ENCODE measurements around the gene BCL2L11.
"Not testable (repeated sequence)": the region's sequence is repeated elsewhere in the genome, so short reads cannot be mapped to it uniquely, and the experiment has no call there.

Gene BCL2L11

GRCh38 chr2:111120253-111121027 is at the start of gene BCL2L11:
Gene BCL2L11 (plus strand): TSS chr2:111120914. CDS start chr2:111123746, 2,832 bp downstream.
- peak within 1 kb of the TSS; percentile 77 to 90 (median 84) for H3K4me3 ChIP-seq (ENCODE audit: low read depth in 1 of 5, low read length in 5 of 5)
- peaks cover 3 to 69% (median 61%) of the 10 kb centered on the region in 5 donors for H3K4me1 ChIP-seq (ENCODE audit: control insufficient read depth in 5 of 5, insufficient read depth in 5 of 5, low read length in 5 of 5)
- H3K27ac ChIP-seq (ENCODE audit: low read depth, low read length): peak within 1 kb of the TSS; percentile 16
- H3K36me3 ChIP-seq (ENCODE audit: control insufficient read depth in 5 of 5, insufficient read depth in 5 of 5, low read length in 5 of 5): peaks cover 0 to 8% (median 5%) of the 10 kb centered on the region in 5 donors
- H3K9me3 ChIP-seq (ENCODE audit: control insufficient read depth in 5 of 5, low read length in 5 of 5): no peaks in the 10 kb centered on the region
- H3K27me3 ChIP-seq (ENCODE audit: control insufficient read depth in 5 of 5, insufficient read depth in 4 of 5, low read length in 5 of 5): peaks cover 0 to 5% (median 0%) of the 10 kb centered on the region in 5 donors
- H3K9ac ChIP-seq (ENCODE audit: low read length in 5 of 5): peak within 1 kb of the TSS in 4 of 5 donors; percentile 59 to 78 (median 70)

- H3K4me1 ChIP-seq (ENCODE audit: control insufficient read depth in 5 of 5, insufficient read depth in 5 of 5, low read length in 5 of 5): peaks cover 0 to 13% (median 6%) of the 10 kb centered on the region in 5 donors
Observed at GRCh38 chr2:111071600-111072171, 49.0 kb upstream of the BCL2L11 start.

GRCh38 chr2:111072220-111072871 is 48.4 kb upstream of the BCL2L11 start:
- H3K36me3 ChIP-seq (ENCODE audit: control insufficient read depth in 5 of 5, insufficient read depth in 5 of 5, low read length in 5 of 5): no peaks in the 10 kb centered on the region
- no peak overlapping the region for H3K9ac ChIP-seq (ENCODE audit: low read length in 5 of 5)
- H3K4me3 ChIP-seq (ENCODE audit: low read depth in 1 of 5, low read length in 5 of 5): no peak overlapping the region
- H3K27ac ChIP-seq (ENCODE audit: low read depth, low read length): no peak overlapping the region
- H3K9me3 ChIP-seq (ENCODE audit: control insufficient read depth in 5 of 5, low read length in 5 of 5): peaks cover 0 to 16% (median 7%) of the 10 kb centered on the region in 5 donors
- peaks cover 0 to 13% (median 6%) of the 10 kb centered on the region in 5 donors for H3K4me1 ChIP-seq (ENCODE audit: control insufficient read depth in 5 of 5, insufficient read depth in 5 of 5, low read length in 5 of 5)
- H3K27me3 ChIP-seq (ENCODE audit: control insufficient read depth in 5 of 5, insufficient read depth in 4 of 5, low read length in 5 of 5): no peaks in the 10 kb centered on the region

More at GRCh38 chr2:111071600-111072171, 49.0 kb upstream of the BCL2L11 start:
- Histone ChIP-seq H3K36me3 (ENCODE audit: control insufficient read depth in 5 of 5, insufficient read depth in 5 of 5, low read length in 5 of 5) (no peaks in the 10 kb centered on the region), H3K4me3 (ENCODE audit: low read depth in 1 of 5, low read length in 5 of 5) (no peak overlapping the region), H3K9ac (ENCODE audit: low read length in 5 of 5) (no peak overlapping the region), H3K27ac (ENCODE audit: low read depth, low read length) (no peak overlapping the region), H3K27me3 (ENCODE audit: control insufficient read depth in 5 of 5, insufficient read depth in 4 of 5, low read length in 5 of 5) (no peaks in the 10 kb centered on the region), H3K9me3 (ENCODE audit: control insufficient read depth in 5 of 5, low read length in 5 of 5) (peaks cover 0 to 16% (median 7%) of the 10 kb centered on the region in 5 donors)

GRCh38 chr2:111082659-111083058 is 38.1 kb upstream of the BCL2L11 start:
- not testable (repeated sequence) for H3K9ac ChIP-seq (ENCODE audit: low read length in 5 of 5); H3K36me3 ChIP-seq (ENCODE audit: control insufficient read depth in 5 of 5, insufficient read depth in 5 of 5, low read length in 5 of 5); H3K27ac ChIP-seq (ENCODE audit: low read depth, low read length); H3K27me3 ChIP-seq (ENCODE audit: control insufficient read depth in 5 of 5, insufficient read depth in 4 of 5, low read length in 5 of 5); H3K4me3 ChIP-seq (ENCODE audit: low read depth in 1 of 5, low read length in 5 of 5); H3K4me1 ChIP-seq (ENCODE audit: control insufficient read depth in 5 of 5, insufficient read depth in 5 of 5, low read length in 5 of 5); H3K9me3 ChIP-seq (ENCODE audit: control insufficient read depth in 5 of 5, low read length in 5 of 5)

DNA sequence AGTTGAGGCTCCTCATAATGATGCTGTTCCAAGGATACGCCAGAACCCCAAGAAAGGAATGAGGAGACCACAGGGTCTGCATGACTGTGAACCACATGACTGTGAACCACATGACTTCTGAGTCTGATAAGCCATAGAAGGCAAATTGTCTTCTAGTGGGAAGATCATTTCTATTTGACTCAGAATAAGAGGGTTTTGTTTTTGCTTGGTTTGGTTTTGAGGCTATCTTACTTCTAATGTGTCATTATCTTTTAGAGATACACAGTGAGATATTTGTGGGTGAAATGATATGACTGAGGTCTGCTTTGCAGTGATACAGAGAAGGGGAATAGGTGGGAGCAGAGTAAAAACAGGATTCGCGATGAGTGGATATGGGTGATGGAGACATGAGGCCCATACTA is 28.9 kb upstream of the BCL2L11 start:
- Histone ChIP-seq H3K27ac (ENCODE audit: low read depth, low read length) (no peak overlapping the region), H3K36me3 (ENCODE audit: control insufficient read depth in 5 of 5, insufficient read depth in 5 of 5, low read length in 5 of 5) (no peaks in the 10 kb centered on the region)

GRCh38 chr2:111094691-111095090 is 26.0 kb upstream of the BCL2L11 start:
- Histone ChIP-seq H3K4me1 (ENCODE audit: control insufficient read depth in 5 of 5, insufficient read depth in 5 of 5, low read length in 5 of 5) (no peaks in the 10 kb centered on the region), H3K36me3 (ENCODE audit: control insufficient read depth in 5 of 5, insufficient read depth in 5 of 5, low read length in 5 of 5) (no peaks in the 10 kb centered on the region), H3K9me3 (ENCODE audit: control insufficient read depth in 5 of 5, low read length in 5 of 5) (no peaks in the 10 kb centered on the region), H3K9ac (ENCODE audit: low read length in 5 of 5) (no peak overlapping the region), H3K27ac (ENCODE audit: low read depth, low read length) (no peak overlapping the region), H3K4me3 (ENCODE audit: low read depth in 1 of 5, low read length in 5 of 5) (no peak overlapping the region), H3K27me3 (ENCODE audit: control insufficient read depth in 5 of 5, insufficient read depth in 4 of 5, low read length in 5 of 5) (no peaks in the 10 kb centered on the region)

More for the DNA sequence above, 28.9 kb upstream of the BCL2L11 start:
- no peaks in the 10 kb centered on the region for H3K4me1 ChIP-seq (ENCODE audit: control insufficient read depth in 5 of 5, insufficient read depth in 5 of 5, low read length in 5 of 5)
- H3K4me3 ChIP-seq (ENCODE audit: low read depth in 1 of 5, low read length in 5 of 5): no peak overlapping the region
- H3K9ac ChIP-seq (ENCODE audit: low read length in 5 of 5): no peak overlapping the region
- H3K9me3 ChIP-seq (ENCODE audit: control insufficient read depth in 5 of 5, low read length in 5 of 5): no peaks in the 10 kb centered on the region
- H3K27me3 ChIP-seq (ENCODE audit: control insufficient read depth in 5 of 5, insufficient read depth in 4 of 5, low read length in 5 of 5): no peaks in the 10 kb centered on the region

- no peaks in the 10 kb centered on the region for H3K9me3 ChIP-seq (ENCODE audit: control insufficient read depth in 5 of 5, low read length in 5 of 5)
- no peaks in the 10 kb centered on the region for H3K4me1 ChIP-seq (ENCODE audit: control insufficient read depth in 5 of 5, insufficient read depth in 5 of 5, low read length in 5 of 5)
- H3K27me3 ChIP-seq (ENCODE audit: control insufficient read depth in 5 of 5, insufficient read depth in 4 of 5, low read length in 5 of 5): no peaks in the 10 kb centered on the region
- no peaks in the 10 kb centered on the region for H3K36me3 ChIP-seq (ENCODE audit: control insufficient read depth in 5 of 5, insufficient read depth in 5 of 5, low read length in 5 of 5)
- H3K9ac ChIP-seq (ENCODE audit: low read length in 5 of 5): no peak overlapping the region
- no peak overlapping the region for H3K4me3 ChIP-seq (ENCODE audit: low read depth in 1 of 5, low read length in 5 of 5)
- H3K27ac ChIP-seq (ENCODE audit: low read depth, low read length): no peak overlapping the region
Observed at GRCh38 chr2:111095434-111095833, 25.3 kb upstream of the BCL2L11 start.

DNA sequence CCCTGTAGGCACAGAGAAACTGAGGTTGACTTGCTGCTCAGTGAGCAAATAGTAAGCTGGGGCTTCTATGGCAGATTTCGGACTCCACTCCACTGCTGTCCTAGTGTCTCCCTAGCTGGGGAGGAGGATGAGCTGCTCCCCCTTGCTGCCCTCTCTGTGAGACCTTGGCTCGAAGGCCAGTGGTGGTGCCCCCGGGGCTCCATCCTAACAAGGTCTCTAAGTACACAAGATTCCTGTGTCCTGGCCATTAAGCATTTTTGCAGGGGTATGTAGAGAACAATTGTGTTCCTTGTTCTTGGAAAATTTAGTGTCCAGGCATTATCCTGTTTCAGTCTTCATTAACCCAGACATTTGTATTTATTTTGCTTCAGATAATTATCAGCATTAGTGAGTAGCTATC is 21.3 kb upstream of the BCL2L11 start:
- Histone ChIP-seq H3K4me1 (ENCODE audit: control insufficient read depth in 5 of 5, insufficient read depth in 5 of 5, low read length in 5 of 5) (no peaks in the 10 kb centered on the region), H3K36me3 (ENCODE audit: control insufficient read depth in 5 of 5, insufficient read depth in 5 of 5, low read length in 5 of 5) (no peaks in the 10 kb centered on the region), H3K27ac (ENCODE audit: low read depth, low read length) (no peak overlapping the region), H3K9me3 (ENCODE audit: control insufficient read depth in 5 of 5, low read length in 5 of 5) (no peaks in the 10 kb centered on the region), H3K9ac (ENCODE audit: low read length in 5 of 5) (no peak overlapping the region), H3K4me3 (ENCODE audit: low read depth in 1 of 5, low read length in 5 of 5) (no peak overlapping the region), H3K27me3 (ENCODE audit: control insufficient read depth in 5 of 5, insufficient read depth in 4 of 5, low read length in 5 of 5) (no peaks in the 10 kb centered on the region)

DNA sequence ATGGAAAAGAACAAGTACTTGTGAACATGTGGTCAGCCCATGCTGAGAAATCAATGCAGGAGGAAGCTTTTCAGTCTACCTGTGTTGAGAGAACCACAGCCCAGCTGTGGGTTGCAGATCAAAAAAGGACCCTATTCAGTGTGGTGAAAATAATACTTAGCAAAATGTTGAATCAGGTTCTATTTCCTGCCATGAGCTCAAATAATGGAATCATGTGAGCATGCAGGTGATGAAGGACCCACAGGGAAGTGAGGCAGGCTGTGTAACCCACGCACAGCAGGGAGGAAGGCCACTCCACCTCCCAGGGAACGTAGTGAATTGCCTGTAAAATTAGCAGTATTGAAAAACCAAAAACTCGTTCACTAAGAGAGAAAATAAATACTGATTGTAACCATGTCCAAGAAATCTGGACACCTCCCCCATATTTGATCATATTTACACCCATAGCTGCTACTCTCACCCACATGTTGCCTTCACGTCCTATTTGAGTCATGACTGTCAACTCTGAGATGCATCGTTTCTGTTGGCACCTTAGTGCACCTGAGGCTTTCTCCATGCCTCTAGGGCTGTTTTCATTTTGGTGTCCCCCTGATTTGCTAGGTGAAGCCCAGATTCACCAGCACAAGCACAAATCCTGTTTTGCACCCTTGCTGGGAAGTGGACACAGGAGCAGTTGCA is 20.5 kb upstream of the BCL2L11 start:
- Histone ChIP-seq H3K36me3 (ENCODE audit: control insufficient read depth in 5 of 5, insufficient read depth in 5 of 5, low read length in 5 of 5) (no peaks in the 10 kb centered on the region), H3K9me3 (ENCODE audit: control insufficient read depth in 5 of 5, low read length in 5 of 5) (no peaks in the 10 kb centered on the region), H3K27ac (ENCODE audit: low read depth, low read length) (no peak overlapping the region), H3K4me3 (ENCODE audit: low read depth in 1 of 5, low read length in 5 of 5) (no peak overlapping the region), H3K4me1 (ENCODE audit: control insufficient read depth in 5 of 5, insufficient read depth in 5 of 5, low read length in 5 of 5) (no peaks in the 10 kb centered on the region), H3K9ac (ENCODE audit: low read length in 5 of 5) (no peak overlapping the region), H3K27me3 (ENCODE audit: control insufficient read depth in 5 of 5, insufficient read depth in 4 of 5, low read length in 5 of 5) (no peaks in the 10 kb centered on the region)
